DOHH2 (cell line): ENCODE measurements around the gene CHD5.

Source experiments
- EZH2phosphoT487 ChIP-seq: fragments of 200-600 bp; sonication (generic); IDR thresholded peaks from 2 replicates; pipeline ENCODE4 v1.6.1; 2017; ENCODE audit warnings: borderline replicate concordance, mild to moderate bottlenecking, antibody characterized with exemption, low read length, moderate library complexity, mixed read lengths
- TF ChIP-seq, protein P1 (sequence below): fragments of 200-600 bp; sonication (generic); IDR thresholded peaks from one replicate; pipeline ENCODE4 v1.5.1; 2014; ENCODE audit warnings: antibody characterized with exemption, mild to moderate bottlenecking, low read depth, low read length; ENCODE audit not compliant: poor library complexity, severe bottlenecking

DNA sequence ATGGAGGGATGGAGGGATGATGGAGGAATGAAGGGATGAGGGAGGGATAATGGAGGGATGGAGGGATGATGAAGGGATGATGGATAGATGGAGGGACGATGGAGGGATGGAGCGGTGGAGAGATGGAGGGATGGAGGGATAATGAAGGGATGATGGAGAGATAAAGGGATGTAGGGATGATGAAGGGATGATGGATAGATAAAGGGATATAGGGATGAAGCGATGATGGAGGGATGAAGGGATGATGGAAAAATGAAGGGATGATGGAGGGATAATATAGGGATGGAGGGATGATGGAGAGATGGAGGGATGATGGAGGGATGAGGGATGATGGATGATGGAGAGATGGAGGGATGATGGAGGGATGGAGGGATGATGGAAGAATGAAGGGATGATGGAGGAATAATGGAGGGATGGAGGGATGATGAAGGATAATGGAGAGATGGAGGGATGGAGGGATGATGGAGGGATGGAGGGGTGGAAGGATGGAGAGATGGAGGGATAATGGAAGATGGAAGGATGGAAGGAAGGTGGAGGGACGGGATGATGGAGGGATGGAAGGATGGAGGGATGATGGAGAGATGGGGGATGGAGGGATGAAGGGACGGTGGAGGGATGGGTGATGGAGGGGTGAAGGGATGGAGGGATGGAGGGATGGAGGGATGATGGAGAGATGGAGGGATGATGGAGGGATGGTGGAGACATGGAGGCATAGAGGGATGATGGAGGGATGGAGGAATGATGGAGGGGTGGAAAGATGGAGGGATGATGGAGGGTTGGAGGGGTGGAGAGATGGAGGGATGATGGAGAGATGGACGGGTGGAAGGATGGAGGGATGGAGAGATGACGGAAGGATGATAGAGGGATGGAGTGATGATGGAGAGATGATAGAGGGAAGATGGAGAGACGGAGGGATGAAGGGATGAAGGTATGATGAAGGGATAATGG lies 72.4 kb downstream of the CHD5 start:
- TF ChIP-seq EZH2phosphoT487 = no peak
- TF ChIP-seq, protein P1, sequence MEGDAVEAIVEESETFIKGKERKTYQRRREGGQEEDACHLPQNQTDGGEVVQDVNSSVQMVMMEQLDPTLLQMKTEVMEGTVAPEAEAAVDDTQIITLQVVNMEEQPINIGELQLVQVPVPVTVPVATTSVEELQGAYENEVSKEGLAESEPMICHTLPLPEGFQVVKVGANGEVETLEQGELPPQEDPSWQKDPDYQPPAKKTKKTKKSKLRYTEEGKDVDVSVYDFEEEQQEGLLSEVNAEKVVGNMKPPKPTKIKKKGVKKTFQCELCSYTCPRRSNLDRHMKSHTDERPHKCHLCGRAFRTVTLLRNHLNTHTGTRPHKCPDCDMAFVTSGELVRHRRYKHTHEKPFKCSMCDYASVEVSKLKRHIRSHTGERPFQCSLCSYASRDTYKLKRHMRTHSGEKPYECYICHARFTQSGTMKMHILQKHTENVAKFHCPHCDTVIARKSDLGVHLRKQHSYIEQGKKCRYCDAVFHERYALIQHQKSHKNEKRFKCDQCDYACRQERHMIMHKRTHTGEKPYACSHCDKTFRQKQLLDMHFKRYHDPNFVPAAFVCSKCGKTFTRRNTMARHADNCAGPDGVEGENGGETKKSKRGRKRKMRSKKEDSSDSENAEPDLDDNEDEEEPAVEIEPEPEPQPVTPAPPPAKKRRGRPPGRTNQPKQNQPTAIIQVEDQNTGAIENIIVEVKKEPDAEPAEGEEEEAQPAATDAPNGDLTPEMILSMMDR = no peak
